Placental pericyte (primary cell): ENCODE data around the gene APOBEC2. TPM values are rescaled to one million over a fixed set of nuclear protein-coding genes. Genes with fewer than 3 reads are reported as not detected.

Experiments
- total RNA-seq: library from RNA; depleted of rRNA; stranded (reverse); fragments of >200 nt; gene quantifications from 2 replicates; pipeline ENCODE4 v1.2.3, GENCODE V29; 2012

APOBEC2 gene
- total RNA-seq: not detected in 2 replicates

DNA sequence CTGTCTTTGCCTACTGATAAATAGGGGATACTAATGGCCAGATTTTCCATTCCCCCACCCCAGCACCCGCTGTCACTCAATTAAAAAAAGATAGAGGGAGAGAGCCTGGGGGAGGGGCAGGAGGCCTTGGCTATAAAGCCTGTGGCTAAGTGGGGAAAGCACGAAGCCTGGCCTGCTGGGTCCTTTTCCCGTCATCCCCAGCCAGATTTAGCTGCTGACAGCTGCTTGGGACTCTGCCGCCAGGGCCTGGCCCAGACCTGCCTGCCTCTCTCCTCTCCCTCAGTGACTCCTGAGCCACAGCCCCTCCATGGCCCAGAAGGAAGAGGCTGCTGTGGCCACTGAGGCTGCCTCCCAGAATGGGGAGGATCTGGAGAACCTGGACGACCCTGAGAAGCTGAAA, at the start of gene APOBEC2:
TSS of gene APOBEC2 (plus strand) at position 162 of the 400 bp plus-strand sequence. CDS start at position 308, 146 bp downstream.

DNA sequence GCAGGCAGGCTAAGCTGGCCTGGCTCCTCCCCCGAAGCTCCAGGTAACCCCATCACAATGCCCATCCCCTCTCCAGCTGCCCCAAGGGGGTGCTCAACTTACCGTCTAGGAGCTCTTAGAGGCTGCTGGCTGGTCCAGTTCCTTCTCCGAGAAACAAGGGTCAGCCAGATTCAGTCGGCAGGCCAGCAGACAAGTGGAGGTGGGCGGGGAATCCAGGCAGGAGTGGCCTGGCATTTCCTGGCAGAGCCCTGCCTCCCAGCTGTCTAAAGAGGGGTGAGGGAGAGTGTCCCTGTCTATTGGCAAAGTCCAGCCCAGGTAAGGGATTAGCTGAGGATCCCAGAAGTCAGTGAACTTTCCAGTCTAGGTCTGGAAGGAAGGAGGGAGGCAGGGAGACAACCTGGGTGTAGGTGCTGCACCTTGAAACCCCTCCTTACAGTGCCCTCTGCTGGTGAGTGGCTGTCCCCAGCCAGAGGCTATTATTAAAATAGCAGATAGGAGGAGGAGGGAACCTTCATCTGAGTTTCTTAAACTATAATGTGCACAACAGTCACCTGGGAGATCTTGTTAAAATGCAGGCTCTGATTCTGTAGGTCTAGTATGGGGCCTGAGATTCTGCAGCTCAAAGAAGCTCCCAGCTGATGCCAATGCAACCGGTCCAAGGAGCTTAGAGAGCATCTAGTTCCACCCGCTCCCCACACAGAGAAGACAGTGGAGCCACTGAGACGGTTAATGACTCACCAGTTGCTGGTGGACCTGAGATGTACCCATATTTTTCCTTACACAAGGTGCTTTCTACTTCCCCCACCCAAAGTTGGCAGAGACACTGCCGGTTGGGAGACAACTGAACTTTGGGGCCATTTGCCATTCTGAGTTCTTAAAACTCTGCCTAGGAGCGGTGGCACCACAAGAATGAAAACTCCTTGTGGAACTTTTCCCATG, 13.7 kb upstream of the APOBEC2 start, which contains the start of gene UNC5CL:
TSS of gene UNC5CL (minus strand) at position 162 of the 939 bp plus-strand sequence. CDS start 4,147 bp downstream, outside the sequence.

DNA sequence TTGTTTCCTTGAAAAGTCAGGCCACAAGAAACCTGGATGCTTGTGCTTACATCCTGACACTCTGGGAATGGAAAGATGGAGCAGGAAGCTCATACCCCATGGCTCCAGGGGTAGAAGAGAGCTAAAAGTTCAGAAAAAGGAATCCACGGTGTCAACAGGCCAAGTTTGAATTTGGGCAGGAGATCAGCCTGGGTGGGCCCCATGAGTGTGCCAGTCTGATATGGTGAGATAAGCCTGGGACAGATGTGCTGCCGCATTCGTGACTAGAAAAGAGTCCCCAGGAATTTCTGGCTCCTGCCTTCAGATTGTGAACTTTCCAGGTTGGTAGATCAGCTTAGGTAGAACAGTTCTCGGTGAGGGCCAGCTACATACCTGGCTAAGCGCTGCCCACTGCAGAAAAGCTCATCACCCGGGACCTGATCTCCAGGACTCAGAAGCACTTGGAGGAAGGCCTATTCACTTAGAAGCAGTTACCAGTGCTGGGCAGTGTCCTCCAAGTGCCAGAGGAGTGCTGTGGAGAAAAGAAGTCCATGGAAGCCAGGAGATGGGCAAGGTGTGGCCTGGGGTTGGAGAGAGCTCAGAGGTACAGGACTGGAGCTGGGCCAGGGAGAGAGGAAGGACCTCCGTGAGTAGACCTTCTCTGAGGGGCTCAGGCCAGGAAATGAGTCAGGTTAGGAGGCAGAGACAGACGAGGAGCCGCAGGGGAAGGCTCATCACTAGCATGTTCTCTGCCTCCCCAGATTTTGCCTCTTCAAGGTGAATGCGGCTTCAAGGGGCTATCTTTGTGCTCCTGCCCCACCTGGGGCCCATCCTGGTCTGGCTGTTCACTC, 10.6 kb upstream of the APOBEC2 start, which contains the start of gene TSPO2:
TSS of gene TSPO2 (plus strand) at position 242 of the 830 bp plus-strand sequence. CDS start at position 761, 519 bp downstream.

DNA sequence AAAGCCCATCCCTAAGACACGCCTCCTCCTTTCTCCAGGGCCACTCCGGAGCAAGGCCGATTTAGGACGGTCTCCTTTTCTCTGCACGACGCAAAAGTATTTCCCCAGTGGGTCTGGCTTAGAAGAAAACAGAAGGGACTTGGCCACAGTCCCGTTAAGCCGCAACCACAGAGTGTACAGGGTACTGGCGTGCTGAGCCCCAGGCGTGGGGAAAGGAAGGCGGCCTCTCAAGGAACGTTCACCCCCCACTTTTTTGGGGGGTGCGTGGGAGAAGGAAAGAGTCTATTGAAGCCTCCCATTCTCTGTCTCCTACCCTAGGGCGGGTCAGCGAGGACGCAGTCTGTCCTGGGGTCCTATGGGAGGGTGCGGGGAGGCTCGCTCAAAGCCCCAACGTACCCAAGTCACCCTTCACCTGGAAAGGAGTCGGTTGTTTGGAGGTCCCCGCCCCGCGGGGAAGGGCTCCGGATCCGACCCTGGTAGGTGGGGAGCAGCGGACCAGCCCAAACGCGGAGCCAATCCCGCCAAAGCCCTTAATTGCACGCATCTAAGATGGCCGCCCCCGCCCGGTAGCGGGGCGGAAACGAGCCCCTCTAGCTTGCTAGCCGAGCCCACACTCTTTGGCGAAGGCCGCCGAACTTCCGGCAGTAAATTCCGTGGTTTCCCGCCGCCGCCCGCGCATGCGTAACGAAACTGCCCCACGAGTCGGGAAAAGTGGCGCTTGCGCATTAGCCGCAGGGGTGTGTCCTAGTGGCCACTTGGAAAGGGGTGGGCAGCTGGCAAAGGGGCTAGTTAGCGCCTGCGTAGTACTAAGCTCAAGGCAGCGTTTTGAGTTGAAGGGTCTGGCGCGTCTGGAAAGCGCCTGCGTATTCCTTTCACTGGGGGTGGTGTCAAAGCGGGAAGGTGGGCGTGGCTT, 19.2 kb downstream of the APOBEC2 start, which contains the start of gene OARD1:
TSS of gene OARD1 (minus strand) at position 434 of the 913 bp plus-strand sequence. CDS start 722 bp downstream, outside the sequence.

DNA sequence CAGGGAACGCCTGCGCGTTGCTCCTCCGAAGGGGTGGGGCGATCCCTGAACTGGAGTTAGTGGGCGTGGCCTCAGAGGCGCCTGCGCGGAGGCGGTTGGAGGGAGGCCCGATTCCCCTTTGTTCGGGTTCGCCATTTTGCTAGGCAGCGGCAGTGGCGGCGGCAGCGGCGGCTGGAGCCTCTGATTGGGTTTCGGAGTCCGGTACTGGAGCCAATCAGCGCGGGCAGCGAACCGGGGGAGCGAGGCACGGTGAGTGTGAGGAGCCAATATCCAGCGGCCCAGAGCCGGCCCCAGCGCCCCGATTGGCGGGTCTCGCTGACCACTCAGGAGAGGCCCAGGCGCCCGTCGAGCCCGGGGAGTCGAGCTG, 19.8 kb downstream of the APOBEC2 start, which contains the start of gene NFYA:
TSS of gene NFYA (plus strand) at position 139 of the 367 bp plus-strand sequence. CDS start 6,116 bp downstream, outside the sequence.

Other genes with a start within 250 kb of the APOBEC2 start
- not detected in 2 replicates for gene UNC5CL, start 14.0 kb upstream of the APOBEC2 start, total RNA-seq
- gene TSPO2, start 10.7 kb upstream of the APOBEC2 start, total RNA-seq: not detected in 2 replicates
- gene OARD1, start 19.2 kb downstream of the APOBEC2 start, total RNA-seq: 6.4 and 7.0 TPM in 2 replicates
- gene NFYA, start 19.8 kb downstream of the APOBEC2 start, total RNA-seq: 8.1 and 14.0 TPM in 2 replicates
- not detected in 2 replicates for gene TREML1, start 101.1 kb downstream of the APOBEC2 start, total RNA-seq
- gene TREM2, start 109.9 kb downstream of the APOBEC2 start, total RNA-seq: 0.22 TPM in 1 of 2 replicates, not detected in the other
- not detected in 2 replicates for gene TREML2, start 147.9 kb downstream of the APOBEC2 start, total RNA-seq
- not detected in 2 replicates for gene TREML4, start 175.1 kb downstream of the APOBEC2 start, total RNA-seq
- 0.29 and 0.44 TPM in 2 replicates for gene TREM1, start 233.5 kb downstream of the APOBEC2 start, total RNA-seq